ENCODE results near the gene SYT12. TPM values are rescaled to one million over a fixed set of nuclear protein-coding genes. Genes with fewer than 3 reads are reported as not detected.

Gene SYT12
- polyA plus RNA-seq, 3 donors, result not detected

GRCh38 chr11:67043572-67044349 lies 20.8 kb downstream of the SYT12 start:
- 96% methylated on average over 15 of the region's 18 CpGs for WGBS (ENCODE audit: insufficient coverage)
- Mint-ChIP-seq H3K27me3 (ENCODE audit: low read depth in 3 of 3) (peaks cover 10 to 14% (median 11%) of the 10 kb centered on the region in 3 donors), H3K4me1 (no peaks in the 10 kb centered on the region), H3K36me3 (no peaks in the 10 kb centered on the region), H3K4me3 (no peak overlapping the region), H3K27ac (no peak overlapping the region), H3K9me3 (peaks cover 0 to 3% (median 0%) of the 10 kb centered on the region in 7 donors)
- H3K27me3 ChIP-seq (ENCODE audit: control insufficient read depth in 2 of 2, insufficient read depth in 2 of 2, low read length in 2 of 2), result no peaks in the 10 kb centered on the region
- H3K79me2 ChIP-seq (ENCODE audit: insufficient read depth, low read length), result no peaks in the 10 kb centered on the region
- no peak overlapping the region for H3K27ac ChIP-seq (ENCODE audit: low read depth in 1 of 2, low read length in 2 of 2)
- DNase-seq, result no peak
- no peak for TF ChIP-seq CTCF (IDR thresholded peaks at IDR 0.05)
- no peak overlapping the region for H2AFZ ChIP-seq (ENCODE audit: insufficient read depth, low read depth, low read length, poor library complexity, severe bottlenecking)
- no peaks in the 10 kb centered on the region for H3K9me3 ChIP-seq (replicated peaks in 1 of 2; ENCODE audit: control insufficient read depth in 1 of 2, insufficient read depth in 1 of 2, low read length in 2 of 2)
- H4K20me1 ChIP-seq (ENCODE audit: insufficient read depth, low read length), result no peaks in the 10 kb centered on the region
- no peak overlapping the region for H3K9ac ChIP-seq (ENCODE audit: insufficient read depth, low read length, poor library complexity, severe bottlenecking)
- intact Hi-C loops (cut with micrococcal nuclease), result no loop called here
- H3K4me3 ChIP-seq (replicated peaks in 1 of 3; ENCODE audit: low read depth in 2 of 3, low read length in 3 of 3), result no peak overlapping the region
- no peaks in the 10 kb centered on the region for H3K4me1 ChIP-seq (ENCODE audit: control insufficient read depth in 1 of 2, insufficient read depth in 2 of 2, low read length in 2 of 2)
- no peaks in the 10 kb centered on the region for H3K36me3 ChIP-seq (replicated peaks in 1 of 2; ENCODE audit: control insufficient read depth in 1 of 2, insufficient read depth in 2 of 2, low read length in 2 of 2)
- H3K4me2 ChIP-seq (replicated peaks; ENCODE audit: extremely low read depth, low read length, poor library complexity, severe bottlenecking), result no peak overlapping the region

- Histone ChIP-seq H4K20me1 (ENCODE audit: insufficient read depth, low read length) (no peaks in the 10 kb centered on the region), H3K4me1 (ENCODE audit: control insufficient read depth in 1 of 2, insufficient read depth in 2 of 2, low read length in 2 of 2) (no peaks in the 10 kb centered on the region), H3K79me2 (ENCODE audit: insufficient read depth, low read length) (no peaks in the 10 kb centered on the region), H3K27me3 (ENCODE audit: control insufficient read depth in 2 of 2, insufficient read depth in 2 of 2, low read length in 2 of 2) (no peaks in the 10 kb centered on the region), H3K9me3 (replicated peaks in 1 of 2; ENCODE audit: control insufficient read depth in 1 of 2, insufficient read depth in 1 of 2, low read length in 2 of 2) (no peaks in the 10 kb centered on the region), H3K4me3 (replicated peaks in 1 of 3; ENCODE audit: low read depth in 2 of 3, low read length in 3 of 3) (no peak overlapping the region), H3K27ac (ENCODE audit: low read depth in 1 of 2, low read length in 2 of 2) (no peak overlapping the region), H3K9ac (ENCODE audit: insufficient read depth, low read length, poor library complexity, severe bottlenecking) (no peak overlapping the region), H3K4me2 (replicated peaks; ENCODE audit: extremely low read depth, low read length, poor library complexity, severe bottlenecking) (no peak overlapping the region), H3K36me3 (replicated peaks in 1 of 2; ENCODE audit: control insufficient read depth in 1 of 2, insufficient read depth in 2 of 2, low read length in 2 of 2) (no peaks in the 10 kb centered on the region), H2AFZ (ENCODE audit: insufficient read depth, low read depth, low read length, poor library complexity, severe bottlenecking) (no peak overlapping the region)
- Mint-ChIP-seq H3K4me1 (no peaks in the 10 kb centered on the region), H3K9me3 (peaks cover 0 to 3% (median 0%) of the 10 kb centered on the region in 7 donors), H3K27ac (no peak overlapping the region), H3K4me3 (no peak overlapping the region), H3K36me3 (no peaks in the 10 kb centered on the region), H3K27me3 (ENCODE audit: low read depth in 3 of 3) (peaks cover 11 to 14% (median 12%) of the 10 kb centered on the region in 3 donors)
- TF ChIP-seq CTCF (IDR thresholded peaks at IDR 0.05), result no peak
- DNase-seq, result no peak
- 33% methylated on average over 14 of the region's 14 CpGs for WGBS (ENCODE audit: insufficient coverage)
- intact Hi-C loops (cut with micrococcal nuclease), result no loop called here
Measured at GRCh38 chr11:67044496-67044895, 21.6 kb downstream of the SYT12 start.
